ENCODE data around the gene LARGE1.

Gene LARGE1

GRCh38 chr22:33520904-33521780, 399.1 kb downstream of the LARGE1 start:
- TF ChIP-seq CTCF (IDR thresholded peaks at IDR 0.05; ENCODE audit: low read depth, low read length, missing control alignments) = no peak
- no peaks in the 10 kb centered on the region for H3K36me3 ChIP-seq (replicated peaks)
- in situ Hi-C loops (cut with HindIII; ENCODE audit: low pct_ligation_motif_present, low sequenced_read_pairs) = no loop called here
- DNase-seq = no peak
- no peak overlapping the region for H3K4me3 ChIP-seq (ENCODE audit: low read depth, low read length)
- no peak overlapping the region for H3K27ac ChIP-seq
- H3K27me3 ChIP-seq (replicated peaks) = no peaks in the 10 kb centered on the region

- no peaks in the 10 kb centered on the region for H3K27me3 ChIP-seq (replicated peaks)
- no peak for TF ChIP-seq CTCF (IDR thresholded peaks at IDR 0.05; ENCODE audit: low read depth, low read length, missing control alignments)
- no peak for DNase-seq
- in situ Hi-C loops (cut with HindIII; ENCODE audit: low pct_ligation_motif_present, low sequenced_read_pairs) = no loop called here
- no peak overlapping the region for H3K4me3 ChIP-seq (ENCODE audit: low read depth, low read length)
- H3K36me3 ChIP-seq (replicated peaks) = no peaks in the 10 kb centered on the region
- H3K27ac ChIP-seq = no peak overlapping the region
Measured at GRCh38 chr22:33519974-33520903, 400.0 kb downstream of the LARGE1 start.

GRCh38 chr22:33519071-33519973, 401.0 kb downstream of the LARGE1 start:
- peak; percentile 68 for TF ChIP-seq CTCF (IDR thresholded peaks at IDR 0.05; ENCODE audit: low read depth, low read length, missing control alignments)
- no peaks in the 10 kb centered on the region for H3K36me3 ChIP-seq (replicated peaks)
- H3K27ac ChIP-seq = no peak overlapping the region
- no peaks in the 10 kb centered on the region for H3K27me3 ChIP-seq (replicated peaks)
- no peak overlapping the region for H3K4me3 ChIP-seq (ENCODE audit: low read depth, low read length)
- peak; percentile 54 for DNase-seq
- in situ Hi-C loops (cut with HindIII; ENCODE audit: low pct_ligation_motif_present, low sequenced_read_pairs) = no loop called here

- H3K27me3 ChIP-seq (replicated peaks) = no peaks in the 10 kb centered on the region
- no peak for TF ChIP-seq CTCF (IDR thresholded peaks at IDR 0.05; ENCODE audit: low read depth, low read length, missing control alignments)
- no peak overlapping the region for H3K27ac ChIP-seq
- H3K4me3 ChIP-seq (ENCODE audit: low read depth, low read length) = no peak overlapping the region
- in situ Hi-C loops (cut with HindIII; ENCODE audit: low pct_ligation_motif_present, low sequenced_read_pairs) = no loop called here
- no peaks in the 10 kb centered on the region for H3K36me3 ChIP-seq (replicated peaks)
- no peak for DNase-seq
Measured at GRCh38 chr22:33518405-33518804, 401.9 kb downstream of the LARGE1 start.

GRCh38 chr22:33515795-33516194, 404.5 kb downstream of the LARGE1 start:
- no peak for TF ChIP-seq CTCF (IDR thresholded peaks at IDR 0.05; ENCODE audit: low read depth, low read length, missing control alignments)
- in situ Hi-C loops (cut with HindIII; ENCODE audit: low pct_ligation_motif_present, low sequenced_read_pairs) = no loop called here
- no peak for DNase-seq
- Histone ChIP-seq H3K4me3 (ENCODE audit: low read depth, low read length) (no peak overlapping the region), H3K27ac (no peak overlapping the region), H3K27me3 (replicated peaks) (no peaks in the 10 kb centered on the region), H3K36me3 (replicated peaks) (no peaks in the 10 kb centered on the region)

All from brain microvascular endothelial cell (primary cell).